ENCODE measurements around the gene EZR. TPM values are rescaled to one million over a fixed set of nuclear protein-coding genes. Genes with fewer than 3 reads are reported as not detected.

Gene EZR
- total and polyA plus RNA-seq, 11 donors = 114 to 541 (median 161) TPM

- DNase-seq (no peak), ATAC-seq (no peak)
- H3K9me3 ChIP-seq = no peaks in the 10 kb centered on the region
- peaks cover 0 to 89% (median 58%) of the 10 kb centered on the region in 12 donors for H3K4me1 ChIP-seq
- no peaks in the 10 kb centered on the region for H3K27me3 ChIP-seq
- no peak overlapping the region for H3K4me3 ChIP-seq
- WGBS, 4 donors = 44 to 51% (median 49%) methylated on average over 9 of the region's 9 CpGs
- intact Hi-C loops (cut with DNase I) = loop anchor here in 4 of 10 donors (10.0 kb wide), 3 partner anchors 106 to 166 kb away; partner anchors contain the start of gene DYNLT1 (in 1 of the 4)
- TF ChIP-seq POLR2A (IDR thresholded peaks at IDR 0.05) (no peak), CTCF (IDR thresholded peaks at IDR 0.05) (no peak)
- H3K27ac ChIP-seq = peak overlapping the region in 2 of 12 donors; percentile 38 to 44
- peaks cover 0 to 33% (median 0%) of the 10 kb centered on the region in 9 donors for H3K36me3 ChIP-seq
Measured at GRCh38 chr6:158810155-158811095, 8.7 kb downstream of the EZR start.

DNA sequence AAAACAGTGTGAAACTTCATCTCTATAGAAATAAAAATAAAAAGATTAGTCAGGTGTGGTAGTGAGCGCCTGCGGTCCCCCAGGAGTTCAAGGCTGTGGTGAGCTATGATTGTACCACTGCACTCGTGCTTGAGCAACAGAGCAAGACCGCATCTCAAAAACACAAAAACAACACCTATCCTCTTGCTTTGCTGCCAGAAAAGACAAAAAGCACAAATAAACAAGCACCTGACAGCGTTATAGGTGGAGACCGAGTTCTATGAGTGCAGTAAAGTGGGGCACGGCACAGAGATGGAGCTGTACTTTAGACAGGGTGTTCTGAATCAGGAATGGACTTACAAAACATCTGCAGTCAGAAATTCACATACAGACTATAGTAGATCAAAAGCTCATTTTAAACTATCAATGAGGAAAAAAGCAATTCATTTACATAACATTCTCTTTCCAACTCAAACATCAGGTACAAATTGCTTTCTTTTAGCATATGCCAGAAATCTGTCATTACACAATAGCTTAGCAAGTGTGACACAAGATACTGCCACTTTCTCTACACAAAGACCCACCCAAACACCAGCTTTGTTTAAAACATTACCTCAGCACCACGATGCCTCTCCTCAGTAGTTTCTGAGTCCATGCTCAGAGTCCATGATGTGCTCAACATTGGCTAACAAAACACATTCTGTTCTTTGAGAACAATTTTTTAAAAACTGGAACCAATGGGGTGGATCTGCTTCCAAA, 10.1 kb downstream of the EZR start:
- Histone ChIP-seq H3K4me1 (peaks cover 0 to 86% (median 50%) of the 10 kb centered on the region in 12 donors), H3K27me3 (no peaks in the 10 kb centered on the region), H3K9me3 (no peaks in the 10 kb centered on the region), H3K36me3 (peaks cover 0 to 32% (median 0%) of the 10 kb centered on the region in 9 donors), H3K4me3 (no peak overlapping the region), H3K27ac (peak overlapping the region in 5 of 12 donors; percentile 1 to 44 (median 25))
- no peak for DNase-seq
- intact Hi-C loops (cut with DNase I) = no loop called here
- 68 to 79% (median 79%) methylated on average over 8 of the region's 8 CpGs for WGBS, 4 donors
- ATAC-seq = peak; percentile 30 to 59 (median 46)
- TF ChIP-seq CTCF (IDR thresholded peaks at IDR 0.05) = no peak
- no peak for TF ChIP-seq POLR2A (IDR thresholded peaks at IDR 0.05)

- no peak for ATAC-seq
- no peak for TF ChIP-seq POLR2A (IDR thresholded peaks at IDR 0.05)
- no peak for TF ChIP-seq CTCF (IDR thresholded peaks at IDR 0.05)
- Histone ChIP-seq H3K27ac (peak overlapping the region in 5 of 12 donors; percentile 4 to 44 (median 9)), H3K4me3 (no peak overlapping the region), H3K4me1 (peaks cover 0 to 86% (median 49%) of the 10 kb centered on the region in 12 donors), H3K9me3 (no peaks in the 10 kb centered on the region), H3K27me3 (no peaks in the 10 kb centered on the region), H3K36me3 (peaks cover 0 to 32% (median 0%) of the 10 kb centered on the region in 9 donors)
- DNase-seq = no peak
- intact Hi-C loops (cut with DNase I) = no loop called here
- 59 to 74% (median 68%) methylated on average over 6 of the region's 6 CpGs for WGBS, 4 donors
Measured at GRCh38 chr6:158808442-158808833, 10.7 kb downstream of the EZR start.
